Measurements from ENCODE around the gene LAMB4.

LAMB4 gene

DNA sequence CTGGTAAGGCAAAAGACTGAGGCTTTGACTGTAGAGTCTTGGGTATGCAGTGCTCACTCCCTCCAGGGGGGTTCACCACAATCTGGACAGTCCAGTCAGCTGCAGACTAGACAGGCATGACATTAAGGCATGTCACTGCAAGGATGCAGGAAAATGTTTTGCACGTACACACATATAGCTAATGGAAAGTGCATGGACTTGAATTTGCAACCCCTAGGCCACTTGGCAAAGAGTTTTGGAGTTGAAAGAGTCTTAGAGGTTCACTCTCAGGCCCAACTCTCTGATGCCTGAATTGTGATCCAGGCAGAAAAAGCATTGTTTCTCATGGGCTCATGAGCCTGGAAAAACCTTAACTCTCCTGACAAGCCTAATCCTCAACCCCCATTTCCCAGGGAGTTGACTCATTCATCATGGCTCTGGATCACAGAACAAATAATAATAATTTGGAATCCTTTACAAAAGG is 51.9 kb downstream of the LAMB4 start:
- no peak for DNase-seq

DNA sequence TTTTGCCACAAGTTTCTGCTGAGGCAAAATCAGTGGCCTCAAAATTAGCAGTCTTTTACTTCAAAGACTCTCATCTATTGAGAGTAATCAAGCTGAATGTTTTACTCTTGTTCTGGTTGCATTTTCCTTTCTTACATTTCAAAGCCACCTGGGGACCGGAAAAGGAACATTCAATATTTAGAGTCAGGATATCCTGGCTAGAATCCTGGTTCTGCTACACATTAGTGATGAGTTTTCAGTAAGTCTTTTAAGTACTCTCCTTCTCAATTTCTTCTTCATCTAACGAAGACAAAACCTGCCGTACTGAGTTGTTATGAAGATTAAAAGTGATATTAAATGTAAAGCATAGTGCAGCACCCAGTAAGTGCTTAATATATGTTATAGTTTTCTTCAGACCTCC is 52.5 kb downstream of the LAMB4 start:
- no peak for DNase-seq

DNA sequence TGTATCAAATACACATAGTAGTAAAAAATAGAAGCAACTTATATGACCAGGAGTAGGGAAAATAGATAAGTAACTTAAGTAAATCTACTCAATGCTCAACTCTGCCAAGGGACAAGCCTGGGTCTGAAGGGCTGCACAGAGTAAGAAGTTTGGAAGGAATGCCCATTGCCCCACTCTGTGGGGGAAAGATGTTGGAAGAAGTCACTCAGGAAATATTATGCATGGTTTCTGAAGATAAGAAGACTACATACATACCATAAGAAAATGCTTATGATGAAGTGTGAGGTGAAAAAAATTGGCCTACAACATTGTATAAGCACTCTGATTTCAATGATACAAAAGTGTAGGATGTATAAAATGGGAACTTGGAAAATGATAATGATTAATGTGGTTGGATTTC is 54.0 kb downstream of the LAMB4 start:
- no peak for DNase-seq

DNA sequence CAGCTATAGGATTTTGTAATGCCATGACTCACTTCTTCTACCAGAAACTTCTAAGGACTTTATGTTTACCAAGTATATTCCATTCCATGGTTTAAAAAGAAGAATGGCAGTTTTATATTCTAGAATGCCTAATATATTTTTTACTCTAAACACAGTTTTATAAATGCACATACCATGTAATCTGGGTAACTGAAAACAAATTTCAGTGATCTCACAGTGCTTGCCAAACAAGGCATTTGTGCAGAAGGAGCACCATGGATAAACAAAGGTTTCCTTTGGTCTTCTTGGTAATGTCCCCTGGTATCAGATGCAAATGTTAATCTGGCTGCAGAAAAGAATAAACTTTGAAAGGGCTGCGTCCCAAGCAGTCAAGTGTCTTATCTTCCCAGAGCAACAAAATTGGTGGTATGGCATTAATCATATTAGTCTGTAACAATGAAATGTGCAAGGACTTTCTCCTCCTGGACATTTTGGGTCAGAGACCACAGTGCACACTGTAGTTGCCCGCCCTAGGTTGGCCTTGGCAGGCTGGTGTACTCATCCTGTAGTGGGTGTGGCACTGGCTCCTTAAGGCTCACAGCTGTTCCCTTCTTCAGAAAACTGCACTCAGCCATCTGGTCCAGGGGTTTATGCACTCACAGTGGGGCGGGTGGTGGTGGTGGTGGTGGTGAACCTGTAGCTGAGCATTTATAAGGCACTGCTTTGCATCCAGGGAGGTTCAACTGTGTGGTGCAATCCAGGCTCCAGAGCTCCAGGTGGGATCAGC is 56.7 kb downstream of the LAMB4 start:
- no peak for DNase-seq

DNA sequence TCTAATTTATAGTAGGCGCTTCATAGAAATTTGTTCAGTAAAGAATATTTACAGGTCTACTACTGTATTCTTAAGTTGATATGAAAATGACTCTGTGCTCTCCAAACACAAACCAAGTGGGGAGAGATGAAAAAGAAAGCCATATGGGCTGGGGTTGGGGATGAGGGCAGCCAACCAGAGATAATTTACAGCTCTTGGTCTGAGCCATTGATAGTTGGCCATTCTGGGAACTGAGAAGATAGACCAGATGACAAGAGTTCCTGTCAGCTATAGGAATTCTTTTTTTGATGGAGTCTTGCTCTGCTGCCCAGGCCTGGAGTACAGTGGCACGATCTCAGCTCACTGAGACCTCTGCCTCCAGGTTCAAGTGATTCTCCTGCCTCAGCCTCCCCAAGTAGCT is 57.4 kb downstream of the LAMB4 start:
- DNase-seq, result no peak

DNA sequence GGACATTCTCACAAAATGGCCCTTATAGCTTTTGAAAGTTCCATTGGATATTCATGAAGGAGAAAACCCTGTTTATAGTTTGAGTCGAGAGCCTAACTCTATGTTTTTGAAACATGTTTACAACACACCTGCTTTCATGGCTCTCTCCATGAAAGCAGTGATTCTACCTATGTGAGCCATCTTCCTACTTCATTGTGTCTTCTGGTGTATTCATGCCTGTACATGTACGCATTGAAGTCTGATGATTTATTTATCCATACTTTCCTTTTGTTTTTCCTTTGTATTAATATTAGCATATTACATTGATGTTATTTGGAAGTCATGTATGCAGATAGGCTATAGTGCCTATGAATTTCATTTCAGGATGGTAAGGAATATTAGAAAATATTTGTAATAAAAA is 58.0 kb downstream of the LAMB4 start:
- no peak for DNase-seq

DNA sequence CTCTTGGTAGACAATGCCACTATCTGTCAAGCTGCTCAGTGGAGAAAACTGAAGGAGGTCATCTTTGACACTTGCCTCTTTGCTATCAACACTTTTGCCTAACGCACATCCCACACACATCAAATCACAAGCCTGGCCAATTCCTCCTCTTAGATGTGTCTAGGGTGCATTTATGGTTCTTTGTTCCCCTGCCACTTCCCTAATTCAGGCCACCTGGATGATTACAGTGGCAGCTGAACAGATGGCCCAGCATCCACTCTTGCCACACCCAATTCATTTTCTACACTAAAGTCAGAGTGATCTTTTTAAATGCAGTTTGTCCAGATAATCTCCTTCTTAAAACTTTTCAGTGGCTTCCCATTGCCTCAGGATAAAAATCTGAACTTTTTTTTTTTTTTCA is 58.6 kb downstream of the LAMB4 start:
- DNase-seq, result no peak

DNA sequence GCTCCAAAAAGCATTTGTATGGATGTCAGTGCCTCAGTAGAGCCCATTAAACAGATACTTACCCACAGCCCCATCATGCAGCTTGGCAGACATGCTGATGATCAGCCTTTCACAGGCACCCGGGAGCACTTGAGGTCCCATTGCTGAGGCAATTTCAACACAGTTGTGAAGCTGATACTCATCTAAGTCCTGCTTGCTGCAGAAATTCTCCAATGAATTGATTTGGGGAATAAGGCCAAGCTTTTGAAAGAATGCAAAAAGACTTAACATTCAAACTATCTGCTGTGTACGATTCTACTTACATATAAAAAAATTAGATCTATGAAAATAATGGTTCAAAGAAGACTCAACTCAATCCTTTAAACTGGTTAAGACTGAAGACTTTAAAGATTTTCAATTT is 60.5 kb downstream of the LAMB4 start:
- no peak for DNase-seq

DNA sequence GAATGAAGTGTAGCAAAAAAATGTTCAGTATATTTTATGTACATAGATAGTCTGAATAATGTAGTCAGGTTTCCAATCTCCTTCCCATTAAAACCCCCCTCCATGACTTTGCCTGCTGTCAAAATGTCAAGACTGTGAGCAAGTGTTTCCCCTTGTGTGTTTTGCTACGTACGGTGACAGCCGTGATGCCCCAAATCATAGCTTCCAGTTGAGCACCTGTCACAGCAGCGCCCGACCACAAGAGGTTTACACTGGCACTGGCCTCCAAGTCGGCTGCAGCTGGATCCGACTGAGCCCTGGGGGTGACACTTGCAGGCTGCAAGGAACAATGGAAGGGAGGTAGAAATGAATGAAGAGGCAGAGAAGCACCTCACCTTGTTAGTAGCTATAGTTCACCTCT is 62.3 kb downstream of the LAMB4 start:
- DNase-seq, result no peak

DNA sequence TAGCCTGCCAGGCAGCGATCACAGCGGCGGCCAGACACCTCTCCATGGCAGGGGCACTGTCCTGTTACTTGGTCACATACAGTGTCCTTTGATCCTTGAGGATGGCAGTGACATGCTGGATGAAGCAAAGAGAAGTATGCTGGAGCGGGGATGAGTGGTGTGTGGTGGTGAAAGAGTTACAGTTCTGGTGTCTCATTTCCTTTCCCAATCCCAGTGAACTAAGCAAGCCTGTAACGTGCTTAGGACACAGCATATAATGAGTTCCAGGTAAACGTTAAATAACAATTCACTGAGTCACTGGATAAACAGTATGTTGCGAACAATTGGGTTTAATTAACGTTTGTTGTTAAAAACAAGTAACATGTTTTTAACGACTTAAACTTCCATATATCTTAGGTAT is 63.7 kb downstream of the LAMB4 start:
- DNase-seq, result no peak

DNA sequence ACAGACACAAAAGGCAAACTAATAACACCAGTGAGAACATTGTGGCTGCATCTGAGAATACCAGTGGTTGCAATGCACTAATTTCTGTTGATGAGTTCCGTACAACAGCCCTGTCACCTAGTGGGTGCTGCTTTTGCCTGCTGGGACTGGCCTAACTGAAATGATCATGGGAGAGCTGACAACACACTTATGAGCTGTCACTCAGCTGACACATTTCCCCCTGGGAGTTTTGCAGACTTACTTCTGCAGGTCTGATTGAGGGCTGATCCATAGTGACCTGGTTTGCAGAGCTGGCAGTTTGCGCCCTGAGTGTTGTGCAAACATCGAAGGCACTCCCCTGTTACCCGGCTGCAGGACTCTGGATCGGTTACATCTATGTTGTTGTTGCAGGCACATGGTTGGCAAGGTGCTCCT is 66.6 kb downstream of the LAMB4 start:
- DNase-seq, result no peak

DNA sequence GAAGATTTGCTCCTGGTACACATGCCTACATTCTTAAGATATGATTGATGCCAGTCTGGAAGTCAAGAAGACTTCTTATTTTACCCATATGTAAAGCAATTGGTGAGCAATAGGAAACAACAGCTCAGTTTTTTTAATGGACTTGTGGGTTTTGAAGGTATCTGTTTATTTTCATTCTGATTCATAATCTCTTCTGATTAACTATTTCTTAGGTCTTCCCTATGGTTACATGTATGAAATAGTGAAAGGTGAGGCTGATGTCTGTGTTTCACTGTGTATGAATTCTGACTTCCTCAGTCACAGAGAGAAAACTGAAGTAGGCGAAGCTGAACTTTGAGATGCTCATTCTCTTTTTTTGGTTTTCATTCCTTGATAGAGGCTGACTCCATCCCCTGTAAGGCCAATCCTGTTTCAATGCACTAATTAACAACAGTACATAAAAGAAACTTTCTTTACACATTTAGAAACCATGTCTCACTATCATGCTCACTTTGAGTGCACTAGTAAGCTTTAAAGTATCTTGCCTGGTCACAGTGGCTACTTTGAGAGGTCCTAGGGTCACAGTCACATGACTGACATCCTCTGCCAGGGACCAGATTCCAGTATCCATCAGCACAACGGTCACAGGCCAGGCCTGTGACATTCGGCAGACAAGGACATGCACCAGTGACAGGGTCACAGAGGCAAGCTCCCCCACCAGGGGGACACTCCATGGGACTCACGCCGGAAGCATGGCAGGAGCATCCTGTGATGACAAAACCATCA is 67.7 kb downstream of the LAMB4 start:
- DNase-seq, result no peak

DNA sequence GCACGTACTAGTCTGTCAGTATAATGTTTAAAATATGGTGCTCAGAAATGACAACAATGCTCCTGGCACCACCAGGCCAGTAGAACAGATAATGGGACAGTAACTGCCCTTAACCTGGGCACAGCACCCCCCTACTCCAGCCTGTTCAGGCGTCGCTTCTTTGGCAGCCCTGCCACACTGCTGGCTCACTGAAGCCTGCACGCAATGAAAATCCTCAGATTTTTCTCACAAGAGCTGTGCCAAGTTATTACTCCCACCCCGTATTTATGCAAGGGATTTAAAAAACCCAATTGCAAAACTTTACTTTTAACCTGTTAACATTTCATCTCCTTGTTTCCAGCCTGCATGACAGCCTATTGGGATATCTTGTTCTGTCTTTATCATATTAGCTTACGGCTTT is 70.6 kb downstream of the LAMB4 start:
- no peak for DNase-seq

DNA sequence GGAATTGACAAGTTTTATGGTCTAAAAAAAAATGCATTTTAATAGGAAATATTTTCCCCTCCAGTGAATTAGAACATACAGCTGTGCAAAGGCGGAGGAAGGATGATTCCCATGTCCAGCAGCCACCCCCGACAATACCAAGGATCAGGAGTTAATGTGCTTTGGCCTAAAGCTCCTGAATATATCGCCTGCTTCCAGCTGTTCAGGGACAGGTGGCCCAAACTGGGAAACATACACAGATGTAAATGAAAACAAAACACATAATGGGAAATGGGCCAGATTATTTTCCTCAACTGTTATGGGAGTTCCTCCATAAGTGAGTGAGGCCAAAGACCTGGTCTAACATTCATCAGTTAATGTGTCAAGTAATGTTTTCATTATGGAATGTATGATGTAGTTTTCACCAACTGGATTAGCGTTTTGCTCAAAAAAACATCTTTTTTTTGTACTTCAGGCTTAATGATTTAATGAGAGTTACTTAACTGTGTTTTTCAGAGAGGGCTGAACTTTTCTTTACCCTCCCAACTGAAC is 72.1 kb downstream of the LAMB4 start:
- DNase-seq, result no peak

DNA sequence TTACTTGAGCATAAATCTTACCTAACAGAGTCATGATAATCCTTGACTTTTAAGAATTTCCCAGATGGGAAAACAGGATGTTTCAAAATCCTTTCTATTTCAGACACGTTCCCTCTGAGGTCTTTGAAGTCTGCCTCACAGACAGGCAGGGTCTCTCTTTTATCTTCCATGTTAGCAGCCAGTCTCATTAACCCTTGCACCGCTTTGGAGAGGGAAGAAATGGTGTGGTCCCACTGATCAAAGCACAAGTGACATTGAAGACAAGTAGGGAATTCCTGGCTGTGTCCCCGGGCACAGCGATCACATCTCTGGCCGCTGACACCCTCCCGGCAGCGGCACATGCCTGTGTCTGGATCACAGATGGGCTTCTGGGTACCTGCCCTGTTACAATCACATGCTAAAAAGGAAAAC is 74.5 kb downstream of the LAMB4 start:
- DNase-seq, result no peak

DNA sequence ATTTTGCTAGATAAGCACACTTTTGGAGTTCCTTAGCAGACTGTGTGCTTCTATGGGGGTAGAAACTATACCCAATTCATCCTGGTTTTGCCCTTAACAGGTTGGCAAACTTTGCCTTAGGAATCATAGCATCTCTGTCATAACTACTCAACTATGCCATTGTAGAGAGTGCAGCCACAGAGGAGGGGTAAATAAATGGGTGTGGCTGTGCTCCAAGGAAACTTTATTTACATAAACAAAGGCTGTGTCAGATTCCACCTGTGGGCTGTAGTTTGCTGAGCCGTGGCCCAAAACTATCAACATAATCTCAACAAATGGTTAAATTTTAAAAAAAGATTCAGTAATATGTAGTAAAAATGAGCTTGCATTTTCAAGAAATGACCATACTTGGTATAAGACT is 75.6 kb downstream of the LAMB4 start:
- no peak for DNase-seq

DNA sequence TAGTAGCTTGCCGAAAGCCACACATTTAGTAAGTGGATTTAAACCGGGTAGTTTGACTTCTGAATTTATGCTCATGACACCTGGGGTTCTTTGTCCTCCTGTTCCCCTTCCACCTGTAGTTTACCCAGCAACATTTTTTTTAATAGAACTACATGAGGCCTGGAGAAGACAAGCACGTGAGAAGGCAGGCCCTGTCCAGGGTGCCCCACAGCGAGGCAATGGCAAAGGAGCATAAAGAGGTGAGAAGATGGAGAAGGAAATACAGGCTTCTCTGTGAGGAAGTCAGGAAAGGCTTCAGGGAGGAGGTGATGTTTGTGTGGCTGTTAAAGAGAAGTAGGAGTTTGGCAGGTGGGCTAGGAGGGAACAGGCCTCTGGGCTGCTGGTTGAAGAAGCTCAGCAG is 76.9 kb downstream of the LAMB4 start:
- DNase-seq, result no peak

DNA sequence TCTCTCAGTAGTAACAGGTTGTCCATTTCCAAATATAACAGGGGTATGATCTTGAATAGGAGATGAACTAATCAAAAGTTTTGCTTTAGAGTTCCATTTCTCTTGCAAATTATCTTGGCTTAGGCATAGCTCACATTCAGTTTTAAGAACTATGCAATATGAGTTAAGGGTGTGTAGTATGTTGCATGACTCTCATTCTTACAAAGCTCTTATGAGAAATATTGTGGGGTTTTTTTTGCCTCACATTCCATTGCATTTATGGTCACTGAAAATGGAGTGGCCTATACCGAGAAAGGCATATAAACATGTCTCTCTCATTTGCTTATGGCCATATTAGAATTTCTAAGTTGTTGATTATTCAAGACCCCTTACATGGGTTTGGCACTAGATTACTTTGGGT is 78.7 kb downstream of the LAMB4 start:
- DNase-seq, result no peak

DNA sequence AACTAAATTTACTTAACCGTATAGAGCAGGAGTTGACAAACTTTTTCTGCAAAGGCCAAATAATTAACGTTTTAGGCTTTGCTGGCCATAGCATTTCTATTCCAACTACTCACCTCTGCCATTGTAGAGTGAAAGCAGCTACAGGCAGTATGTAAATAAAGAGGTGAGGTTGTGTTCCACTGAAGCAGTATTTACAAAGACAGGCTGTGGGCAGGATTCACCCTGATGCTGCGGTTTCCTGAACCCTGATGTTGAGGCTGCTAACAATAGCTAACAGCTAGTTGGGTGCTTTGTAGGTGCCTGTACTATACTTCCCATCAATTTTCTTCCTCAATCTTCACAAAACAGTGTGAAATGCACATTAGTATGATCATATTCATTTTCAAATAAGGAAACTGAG is 80.2 kb downstream of the LAMB4 start:
- no peak for DNase-seq

DNA sequence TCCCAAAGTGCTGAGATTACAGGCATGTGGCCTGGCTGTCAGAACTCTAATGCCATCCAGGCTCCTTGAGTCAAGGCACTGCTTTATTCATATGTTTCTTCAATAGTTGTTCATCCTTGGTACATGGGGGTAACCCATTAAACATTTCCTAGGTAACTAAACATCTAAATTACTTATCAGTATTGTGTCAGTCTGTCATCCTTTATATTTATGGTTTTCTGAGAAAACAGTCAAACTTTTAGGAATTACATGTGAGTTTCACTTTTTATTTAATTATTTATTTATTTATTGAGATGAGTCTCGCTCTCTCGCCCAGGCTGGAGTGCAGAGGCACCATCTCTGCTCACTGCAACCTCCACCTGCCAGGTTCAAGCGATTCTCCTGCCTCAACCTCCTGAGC is 81.7 kb downstream of the LAMB4 start:
- DNase-seq, result no peak

DNA sequence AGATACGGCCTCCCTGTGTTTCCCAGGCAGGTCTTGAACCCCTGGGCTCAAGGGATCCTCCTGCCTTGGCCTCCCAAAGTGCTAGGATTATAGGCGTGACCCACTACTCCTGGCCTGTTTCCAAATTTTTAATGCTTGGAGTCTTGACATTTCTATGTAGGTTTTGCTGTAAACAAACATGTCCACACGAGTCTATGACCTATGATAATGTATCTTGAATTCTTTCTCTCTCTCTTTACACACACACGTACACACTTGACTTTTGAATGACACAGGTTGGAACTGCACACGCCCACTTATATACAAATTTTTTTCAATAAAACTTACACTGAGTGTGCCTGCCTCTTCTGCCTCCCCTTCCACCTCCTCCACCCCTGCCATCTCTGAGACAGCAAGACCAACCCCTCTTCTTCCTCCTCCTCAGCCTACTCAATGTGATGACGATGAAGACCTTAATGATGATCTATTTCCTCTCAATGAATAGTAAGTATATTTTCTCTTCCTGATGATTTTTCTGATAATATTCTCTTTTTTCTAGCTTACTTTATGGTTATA is 83.1 kb downstream of the LAMB4 start:
- no peak for DNase-seq

DNA sequence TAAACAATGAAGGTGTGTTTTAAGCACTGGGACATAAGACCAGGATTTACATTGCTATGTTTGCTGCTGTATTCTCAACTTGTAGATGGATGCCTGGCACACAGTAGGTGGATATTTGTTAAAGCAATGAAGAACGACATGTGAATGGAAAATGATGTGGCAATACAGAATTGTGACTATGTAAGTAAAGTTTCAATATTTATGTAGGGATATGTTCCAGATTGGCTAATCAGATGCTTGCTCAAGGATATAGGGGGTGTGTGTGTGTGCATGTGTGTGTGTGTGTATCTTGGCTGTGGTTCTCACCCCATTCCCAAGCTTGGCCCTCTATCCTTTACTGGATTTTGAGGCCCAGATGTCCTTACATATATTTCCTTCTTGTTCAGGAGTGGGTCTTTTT is 84.5 kb downstream of the LAMB4 start:
- peak; percentile 1 for DNase-seq

DNA sequence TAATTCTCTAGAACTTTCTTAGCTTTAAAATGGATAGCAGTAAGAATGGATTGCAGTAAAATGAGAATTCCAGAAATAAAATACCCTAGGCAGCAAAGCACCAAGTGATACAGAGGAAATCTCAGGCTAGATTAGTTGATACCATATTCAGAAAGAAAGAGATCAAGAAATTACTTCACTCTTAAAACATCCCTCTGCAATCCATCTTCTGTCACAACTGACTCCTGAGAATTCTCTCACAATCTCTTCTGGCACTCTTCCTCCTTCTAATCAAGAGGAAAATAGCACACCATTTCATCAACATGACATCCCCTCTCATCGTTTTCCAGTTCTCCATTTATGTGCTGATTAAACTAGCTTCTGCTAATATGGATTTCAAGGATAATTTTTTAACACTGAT is 85.0 kb downstream of the LAMB4 start:
- peak; percentile 3 for DNase-seq

DNA sequence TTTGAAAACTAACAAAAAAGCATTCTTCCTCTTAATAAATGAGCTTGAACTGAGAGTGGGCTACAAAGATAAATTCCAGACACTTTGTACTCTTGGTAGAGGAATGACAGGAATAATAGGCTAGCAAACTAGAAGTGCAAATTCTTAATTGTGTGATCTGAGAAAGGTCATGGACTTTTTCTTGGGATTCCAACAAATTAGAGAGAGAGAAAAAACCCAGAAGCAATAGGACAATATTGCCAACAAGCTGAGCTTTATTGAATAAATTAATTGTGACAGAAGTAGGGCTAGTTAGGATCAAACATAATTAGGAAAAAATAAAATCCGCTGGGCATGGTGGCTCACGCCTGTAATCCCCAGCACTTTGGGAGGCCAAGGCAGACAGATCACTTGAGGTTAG is 85.8 kb downstream of the LAMB4 start:
- no peak for DNase-seq

All from inflammatory macrophage treated with lipopolysaccharide for 4 hours (primary cell).